Activated naive CD8-positive, alpha-beta T cell (primary cell): Measurements from ENCODE around the gene C5orf58.

Source experiments
- H3K27ac Mint-ChIP-seq: one replicate; pipeline ENCODE4 v1.8.0; 2021; ENCODE audit warnings: mixed read lengths
- H3K27me3 Mint-ChIP-seq: one replicate; pipeline ENCODE4 v1.8.0; 2021; ENCODE audit warnings: mixed read lengths
- H3K36me3 Mint-ChIP-seq: one replicate; pipeline ENCODE4 v1.8.0; 2021; ENCODE audit warnings: mixed read lengths
- H3K4me1 Mint-ChIP-seq: one replicate; pipeline ENCODE4 v1.8.0; 2021; ENCODE audit warnings: low read depth, mixed read lengths
- H3K4me3 Mint-ChIP-seq: one replicate; pipeline ENCODE4 v1.8.0; 2021; ENCODE audit warnings: mild to moderate bottlenecking, mixed read lengths
- H3K9me3 Mint-ChIP-seq: one replicate; pipeline ENCODE4 v1.8.0; 2021; ENCODE audit warnings: low read depth, mixed read lengths

C5orf58 gene

GRCh38 chr5:170292179-170293104 lies 59.7 kb downstream of the C5orf58 start:
- peaks cover 77% of the 10 kb centered on the region for H3K4me1 Mint-ChIP-seq
- H3K27ac Mint-ChIP-seq, result peak overlapping the region; percentile 96
- no peaks in the 10 kb centered on the region for H3K27me3 Mint-ChIP-seq
- peaks cover 46% of the 10 kb centered on the region for H3K36me3 Mint-ChIP-seq
- H3K4me3 Mint-ChIP-seq, result peak overlapping the region; percentile 100
- no peaks in the 10 kb centered on the region for H3K9me3 Mint-ChIP-seq

DNA sequence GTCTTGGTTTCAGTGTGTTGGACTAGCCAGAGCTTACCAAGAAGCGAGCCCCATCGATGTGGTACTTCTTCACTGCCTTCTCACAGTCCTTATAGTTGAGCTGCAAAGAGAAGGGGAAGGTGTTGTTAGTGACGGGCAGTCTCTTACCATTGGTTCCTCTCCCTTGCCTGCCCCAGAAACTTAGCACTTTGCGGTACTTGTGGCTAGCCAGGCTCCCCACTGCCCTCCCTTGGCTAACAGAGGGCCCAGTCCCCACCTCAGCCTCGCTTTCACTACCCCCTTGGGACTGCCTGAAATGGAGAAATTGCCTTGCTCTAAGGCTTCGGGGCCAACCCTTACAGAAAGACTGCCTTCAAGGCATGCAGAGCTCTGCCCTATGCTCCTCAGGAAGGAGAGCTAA lies 60.5 kb downstream of the C5orf58 start:
- H3K27ac Mint-ChIP-seq, result peak overlapping the region; percentile 96
- H3K4me1 Mint-ChIP-seq, result peaks cover 76% of the 10 kb centered on the region
- H3K4me3 Mint-ChIP-seq, result peak overlapping the region; percentile 100
- peaks cover 42% of the 10 kb centered on the region for H3K36me3 Mint-ChIP-seq
- no peaks in the 10 kb centered on the region for H3K9me3 Mint-ChIP-seq
- H3K27me3 Mint-ChIP-seq, result no peaks in the 10 kb centered on the region

DNA sequence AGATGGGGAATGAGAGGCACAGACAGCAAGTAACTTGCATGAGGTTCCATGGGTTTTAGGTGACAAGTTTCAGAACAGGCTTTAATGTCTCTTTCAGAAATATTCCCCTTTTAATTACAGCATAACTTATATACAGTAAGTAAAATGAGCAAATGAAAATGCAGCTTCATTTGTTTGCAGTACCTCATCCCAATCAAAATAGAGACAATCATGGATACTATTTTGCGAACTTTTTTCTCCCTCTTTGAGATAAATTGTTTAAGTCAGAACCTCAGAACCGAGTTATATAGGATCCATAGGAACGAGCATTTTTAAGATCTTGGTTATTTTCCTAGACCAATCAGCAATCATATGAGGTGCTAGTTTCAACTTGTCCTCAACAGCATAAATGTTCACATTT lies 61.3 kb downstream of the C5orf58 start:
- Mint-ChIP-seq H3K9me3 (no peaks in the 10 kb centered on the region), H3K27me3 (no peaks in the 10 kb centered on the region), H3K36me3 (peaks cover 37% of the 10 kb centered on the region)

GRCh38 chr5:170294556-170294955 lies 61.8 kb downstream of the C5orf58 start:
- H3K36me3 Mint-ChIP-seq, result peaks cover 33% of the 10 kb centered on the region
- no peaks in the 10 kb centered on the region for H3K27me3 Mint-ChIP-seq
- H3K9me3 Mint-ChIP-seq, result no peaks in the 10 kb centered on the region
- peak overlapping the region; percentile 100 for H3K4me3 Mint-ChIP-seq
- H3K4me1 Mint-ChIP-seq, result peaks cover 76% of the 10 kb centered on the region
- peak overlapping the region; percentile 96 for H3K27ac Mint-ChIP-seq

More for the DNA sequence above, 61.3 kb downstream of the C5orf58 start:
- Mint-ChIP-seq H3K4me1 (peaks cover 76% of the 10 kb centered on the region), H3K27ac (peak overlapping the region; percentile 96), H3K4me3 (peak overlapping the region; percentile 100)
